Esophagus squamous epithelium (tissue), 5 donors: ENCODE results near the gene SLC6A9. TPM values are rescaled to one million over a fixed set of nuclear protein-coding genes. Genes with fewer than 3 reads are reported as not detected.

Experiments used
- DNase-seq: peaks from one replicate; lab custom pipeline; 2025; lab: John Stamatoyannopoulos, UW
- H3K27ac ChIP-seq, 4 donors: fragments of 200-600 bp; sonication (generic); one replicate each; pipeline ENCODE4 v1.5.1; 2016 to 2019; ENCODE audit warnings: mild to moderate bottlenecking in 1 of 4
- H3K27me3 ChIP-seq, 4 donors: fragments of 200-600 bp; sonication (generic); 1 replicate in 3 of 4; 2 replicates in 1 of 4; pipeline versions ENCODE4 v1.5.1 to v1.6.0; 2017 to 2021; ENCODE audit warnings: antibody characterized with exemption in 1 of 4
- H3K36me3 ChIP-seq, 3 donors: fragments of 200-600 bp; sonication (generic); one replicate each; pipeline ENCODE4 v1.5.1; 2016 to 2019
- H3K4me1 ChIP-seq, 3 donors: fragments of 200-600 bp; sonication (generic); one replicate each; pipeline ENCODE4 v1.5.1; 2017 to 2019
- H3K4me3 ChIP-seq, 4 donors: fragments of 200-600 bp; sonication (generic); 1 replicate in 3 of 4; 2 replicates in 1 of 4; pipeline ENCODE4 v1.5.1; 2016 to 2019; ENCODE audit warnings: mild to moderate bottlenecking in 2 of 4, moderate library complexity in 1 of 4
- H3K9me3 ChIP-seq, 3 donors: fragments of 200-600 bp; sonication (generic); one replicate each; pipeline ENCODE4 v1.5.1; 2016 to 2019
- CTCF ChIP-seq, 6 experiments: fragments of 450-650 bp in 4 of 6; fragments of 200-600 bp in 2 of 6; sonication (generic) in 2 of 6; IDR thresholded peaks; one replicate each; pipeline ENCODE4 v1.5.1; 2016 to 2019; ENCODE audit warnings: antibody characterized with exemption in 6 of 6, mild to moderate bottlenecking in 4 of 6, moderate library complexity in 4 of 6
- POLR2A ChIP-seq, 4 donors: fragments of 450-650 bp; IDR thresholded peaks; one replicate each; pipeline ENCODE4 v1.6.1; 2017; ENCODE audit warnings: antibody characterized with exemption in 4 of 4, mild to moderate bottlenecking in 4 of 4, moderate library complexity in 3 of 4
- WGBS, 2 donors: methylation state at CpG; one replicate each; pipeline ENCODE4 v1.1.5; 2018; 5-methylcytosine and 5-hydroxymethylcytosine counted together
- intact Hi-C: fragments of 100-400 bp; cut with DNase I; formaldehyde crosslinking; loops from one replicate; pipeline ENCODE4 v1.15.0; 2022
- total RNA-seq, 4 donors: library from RNA; depleted of rRNA; stranded (reverse); fragments of >200 nt; gene quantifications; one replicate each; pipeline ENCODE4 v1.1.0, GENCODE V29; 2016
- donor health status: DM: yes; HTN: yes; CAD: no.

The SLC6A9 gene
- total RNA-seq, 4 donors from 2014 or later = 10.4 to 40.0 (median 23.2) TPM

DNA sequence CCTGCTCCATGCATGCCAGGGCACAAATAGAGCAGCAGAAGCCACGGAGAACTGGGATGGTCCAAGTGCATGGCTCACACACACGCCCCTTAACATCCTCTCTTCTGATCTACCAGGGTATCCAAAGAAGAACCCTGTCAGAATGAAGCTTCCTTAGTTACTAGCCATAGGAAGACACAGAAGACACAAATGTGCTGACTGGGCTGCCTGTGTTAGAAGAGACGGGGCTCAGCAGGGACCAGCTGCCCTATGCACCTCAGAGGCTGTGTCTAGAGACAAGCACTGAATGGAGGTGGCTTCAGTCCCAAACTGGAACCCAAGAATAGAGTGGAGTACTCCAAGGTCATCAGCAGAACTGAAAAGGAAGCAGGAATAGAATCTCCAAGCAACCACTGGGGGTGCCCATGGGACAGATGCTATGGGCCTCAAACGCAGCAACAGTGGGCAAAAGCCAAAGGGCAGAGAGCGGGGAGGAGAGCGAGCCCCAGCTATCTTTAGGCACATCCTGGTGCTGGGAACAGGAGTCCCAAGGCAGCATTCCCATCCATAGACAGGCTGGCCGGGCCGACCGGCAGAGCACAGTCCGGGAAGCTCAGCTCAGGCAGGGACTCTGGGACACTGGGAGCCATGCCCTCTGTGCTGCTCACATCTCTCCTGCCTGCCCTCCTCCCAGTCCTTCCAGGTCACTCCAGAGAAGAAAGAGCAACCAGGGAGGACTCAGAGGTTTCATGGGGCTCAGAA is 9.5 kb downstream of the SLC6A9 start:
- peaks cover 30 to 77% (median 43%) of the 10 kb centered on the region in 3 donors for H3K4me1 ChIP-seq
- no peak for DNase-seq
- H3K9me3 ChIP-seq = no peaks in the 10 kb centered on the region
- H3K27ac ChIP-seq = peak overlapping the region in 3 of 4 donors; percentile 28 to 84 (median 81)
- no peak for TF ChIP-seq CTCF (IDR thresholded peaks at IDR 0.05)
- no peak for TF ChIP-seq POLR2A (IDR thresholded peaks at IDR 0.05)
- intact Hi-C loops = no loop called here
- H3K27me3 ChIP-seq = no peaks in the 10 kb centered on the region
- WGBS, 2 donors = 80 to 85% methylated on average over 3 to 5 of the region's 10 CpGs
- H3K36me3 ChIP-seq = peaks cover 0 to 54% (median 0%) of the 10 kb centered on the region in 3 donors
- no peak overlapping the region for H3K4me3 ChIP-seq

DNA sequence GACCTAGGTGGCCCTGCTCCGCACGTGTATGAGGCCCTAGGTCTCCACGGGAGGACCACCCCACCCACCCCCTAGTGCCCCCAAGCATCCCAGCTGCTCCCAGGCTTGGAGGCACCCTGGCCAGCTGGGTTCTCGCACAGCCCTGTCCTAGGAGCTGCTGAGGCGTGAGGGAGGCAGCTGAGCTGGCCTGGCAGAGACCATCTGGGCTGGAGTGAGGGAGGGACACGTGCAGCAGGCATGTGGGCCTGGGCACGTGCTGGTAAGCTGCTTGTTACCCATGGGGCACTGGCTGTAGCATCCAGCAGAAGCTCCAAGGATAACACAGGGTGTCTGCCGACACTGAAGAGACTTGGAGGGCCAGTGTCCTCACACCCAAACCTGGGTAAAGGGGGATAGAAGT is 10.1 kb downstream of the SLC6A9 start:
- Histone ChIP-seq H3K4me1 (peaks cover 30 to 72% (median 37%) of the 10 kb centered on the region in 3 donors), H3K27me3 (no peaks in the 10 kb centered on the region), H3K27ac (peak overlapping the region; percentile 65 to 84 (median 76)), H3K9me3 (no peaks in the 10 kb centered on the region), H3K36me3 (peaks cover 0 to 54% (median 0%) of the 10 kb centered on the region in 3 donors), H3K4me3 (no peak overlapping the region)
- intact Hi-C loops = no loop called here
- WGBS, 2 donors = 64% methylated on average over 6 of the region's 8 CpGs; no CpG with 5 or more reads in 1 of the 2 donors
- DNase-seq = no peak
- TF ChIP-seq CTCF (IDR thresholded peaks at IDR 0.05) = no peak
- no peak for TF ChIP-seq POLR2A (IDR thresholded peaks at IDR 0.05)

DNA sequence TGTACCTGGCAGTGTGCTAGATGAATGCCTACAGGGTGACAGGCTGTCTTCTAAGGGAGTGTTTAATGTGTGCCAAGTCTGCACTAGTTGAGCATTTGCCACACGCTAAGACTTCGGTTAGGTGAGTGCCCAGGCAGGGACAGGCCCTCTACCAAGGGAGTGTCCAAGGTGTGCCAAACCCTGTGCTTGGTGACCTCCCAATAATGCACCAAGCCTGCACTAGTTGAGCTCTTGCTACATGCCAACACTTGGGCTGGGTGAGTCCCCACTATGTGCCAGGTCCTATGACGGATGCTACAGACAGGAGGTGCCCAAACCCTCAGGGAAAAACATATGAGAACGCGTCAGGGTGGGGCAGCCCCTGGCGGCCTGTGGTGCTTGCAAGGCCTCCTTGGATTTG is 10.8 kb downstream of the SLC6A9 start:
- intact Hi-C loops = no loop called here
- Histone ChIP-seq H3K36me3 (peaks cover 0 to 59% (median 0%) of the 10 kb centered on the region in 3 donors), H3K4me3 (no peak overlapping the region), H3K4me1 (peaks cover 24 to 72% (median 31%) of the 10 kb centered on the region in 3 donors), H3K27me3 (no peaks in the 10 kb centered on the region), H3K9me3 (no peaks in the 10 kb centered on the region), H3K27ac (peak overlapping the region; percentile 65 to 84 (median 76))
- DNase-seq = no peak
- TF ChIP-seq POLR2A (IDR thresholded peaks at IDR 0.05) (no peak), CTCF (IDR thresholded peaks at IDR 0.05) (peak in 3 of 6 experiments; percentile 7 to 47 (median 20))
- WGBS, 2 donors = 41 to 61% methylated on average over 3 to 5 of the region's 6 CpGs

DNA sequence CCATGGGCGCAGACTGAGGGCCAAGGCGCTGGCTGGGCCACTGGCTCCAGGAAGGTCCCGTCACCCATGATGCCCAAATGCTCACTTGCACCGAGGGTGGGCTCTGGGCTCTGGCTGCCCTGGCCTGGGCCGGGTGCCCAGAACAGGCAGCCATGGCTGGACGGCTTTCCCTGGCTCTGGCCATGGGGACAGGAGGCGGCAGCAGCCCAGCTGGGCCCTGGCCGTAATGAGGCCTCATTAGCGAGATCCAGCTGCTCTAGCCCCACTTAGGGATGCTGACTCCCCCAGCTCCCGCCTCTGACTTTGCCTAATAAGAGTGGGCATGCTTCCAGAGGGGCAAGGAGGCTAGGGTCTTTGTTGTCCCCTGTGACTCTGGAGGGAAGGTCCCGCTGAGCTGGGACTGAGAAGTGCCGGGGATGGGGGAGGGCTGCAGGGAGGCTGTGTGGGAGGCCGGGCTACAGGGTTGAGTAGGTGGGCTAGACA is 11.8 kb downstream of the SLC6A9 start:
- H3K9me3 ChIP-seq = no peaks in the 10 kb centered on the region
- WGBS, 2 donors = 100% methylated on average over 2 of the region's 13 CpGs; no CpG with 5 or more reads in 1 of the 2 donors
- intact Hi-C loops = no loop called here
- TF ChIP-seq POLR2A (IDR thresholded peaks at IDR 0.05) (no peak), CTCF (IDR thresholded peaks at IDR 0.05) (no peak)
- no peaks in the 10 kb centered on the region for H3K27me3 ChIP-seq
- H3K27ac ChIP-seq = peak overlapping the region in 3 of 4 donors; percentile 50 to 84 (median 81)
- no peak for DNase-seq
- H3K36me3 ChIP-seq = peaks cover 0 to 61% (median 0%) of the 10 kb centered on the region in 3 donors
- peaks cover 15 to 72% (median 31%) of the 10 kb centered on the region in 3 donors for H3K4me1 ChIP-seq
- no peak overlapping the region for H3K4me3 ChIP-seq

GRCh38 chr1:44016890-44017400 is 14.3 kb downstream of the SLC6A9 start:
- intact Hi-C loops = no loop called here
- no peaks in the 10 kb centered on the region for H3K9me3 ChIP-seq
- TF ChIP-seq POLR2A (IDR thresholded peaks at IDR 0.05) (no peak), CTCF (IDR thresholded peaks at IDR 0.05) (no peak)
- DNase-seq = no peak
- H3K36me3 ChIP-seq = peaks cover 0 to 43% (median 0%) of the 10 kb centered on the region in 3 donors
- H3K4me1 ChIP-seq = peaks cover 12 to 74% (median 30%) of the 10 kb centered on the region in 3 donors
- WGBS, 2 donors = 74 to 80% methylated on average over 13 of the region's 20 CpGs
- H3K27ac ChIP-seq = no peak overlapping the region
- H3K4me3 ChIP-seq = no peak overlapping the region
- no peaks in the 10 kb centered on the region for H3K27me3 ChIP-seq
